Astrocyte (in vitro differentiated cells and primary cell): Measurements from ENCODE around the gene NISCH. TPM values are rescaled to one million over a fixed set of nuclear protein-coding genes. Genes with fewer than 3 reads are reported as not detected.

Experiments
- DNase-seq: peaks from one replicate; pipeline ENCODE4 v3.0.0-alpha.2; 2010; ENCODE audit warnings: low read depth
- FAIRE-seq: peaks from 2 replicates; lab custom pipeline; 2011; peaks lifted over from hg19 to GRCh38; lab: Jason Lieb, UNC
- H2AFZ ChIP-seq: 2 replicates; pipeline ENCODE4 v1.6.0; 2012; ENCODE audit warnings: low read depth, low read length, inconsistent platforms
- H3K27ac ChIP-seq: 2 replicates; pipeline ENCODE4 v1.5.1; 2011; ENCODE audit warnings: low read depth, low read length, inconsistent platforms
- H3K27me3 ChIP-seq: 2 replicates; pipeline ENCODE4 v1.6.0; 2011; ENCODE audit warnings: low read length, inconsistent platforms; ENCODE audit not compliant: insufficient read depth
- H3K36me3 ChIP-seq: 2 replicates; pipeline ENCODE4 v1.5.1; 2011; ENCODE audit warnings: low read length, inconsistent platforms; ENCODE audit not compliant: insufficient read depth
- H3K4me1 ChIP-seq: 2 replicates; pipeline ENCODE4 v1.5.1; 2011; ENCODE audit warnings: low read length, inconsistent platforms; ENCODE audit not compliant: insufficient read depth
- H3K4me2 ChIP-seq: 2 replicates; pipeline ENCODE4 v1.6.0; 2012; ENCODE audit warnings: low read length, inconsistent platforms
- H3K4me3 ChIP-seq: 2 replicates; pipeline ENCODE4 v1.5.1; 2011; ENCODE audit warnings: low read depth, mild to moderate bottlenecking, low read length, inconsistent platforms; ENCODE audit not compliant: insufficient read depth
- H3K79me2 ChIP-seq: 2 replicates; pipeline ENCODE4 v1.6.0; 2012; ENCODE audit warnings: mild to moderate bottlenecking, low read length, inconsistent platforms; ENCODE audit not compliant: insufficient read depth
- H3K9ac ChIP-seq: 2 replicates; pipeline ENCODE4 v1.6.0; 2012; ENCODE audit warnings: mild to moderate bottlenecking, low read length, inconsistent platforms
- H3K9me3 ChIP-seq: 2 replicates; pipeline ENCODE4 v1.5.1; 2012; ENCODE audit warnings: low read depth, mild to moderate bottlenecking, low read length, inconsistent platforms; ENCODE audit not compliant: insufficient read depth
- H4K20me1 ChIP-seq: 2 replicates; pipeline ENCODE4 v1.6.0; 2012; ENCODE audit warnings: low read length, inconsistent platforms; ENCODE audit not compliant: insufficient read depth
- H3K27ac Mint-ChIP-seq: one replicate; pipeline ENCODE4 v1.8.0; 2021; ENCODE audit warnings: mild to moderate bottlenecking, mixed read lengths; ENCODE audit not compliant: unreplicated experiment
- H3K27me3 Mint-ChIP-seq: one replicate; pipeline ENCODE4 v1.8.0; 2021; ENCODE audit warnings: low read depth, mixed read lengths; ENCODE audit not compliant: unreplicated experiment
- H3K36me3 Mint-ChIP-seq: one replicate; pipeline ENCODE4 v1.8.0; 2021; ENCODE audit warnings: low read depth, mixed read lengths; ENCODE audit not compliant: unreplicated experiment
- H3K4me1 Mint-ChIP-seq: one replicate; pipeline ENCODE4 v1.8.0; 2021; ENCODE audit warnings: low read depth, mixed read lengths; ENCODE audit not compliant: unreplicated experiment
- H3K4me3 Mint-ChIP-seq: one replicate; pipeline ENCODE4 v1.8.0; 2021; ENCODE audit warnings: mild to moderate bottlenecking, moderate library complexity, mixed read lengths; ENCODE audit not compliant: unreplicated experiment
- H3K9me3 Mint-ChIP-seq: one replicate; pipeline ENCODE4 v1.8.0; 2021; ENCODE audit warnings: mild to moderate bottlenecking, mixed read lengths; ENCODE audit not compliant: unreplicated experiment
- EZH2 ChIP-seq: IDR thresholded peaks from 2 replicates; pipeline ENCODE4 v1.6.1; 2012; ENCODE audit warnings: mild to moderate bottlenecking, low read length, inconsistent platforms; ENCODE audit not compliant: insufficient read depth
- total RNA-seq: library from RNA; stranded (reverse); gene quantifications from 2 replicates; pipeline ENCODE4 v1.2.1, GENCODE V29; 2021
- TF ChIP-seq, protein P1 (sequence below): IDR thresholded peaks from 2 replicates; pipeline ENCODE4 v1.5.1; 2011; ENCODE audit warnings: low read depth, mild to moderate bottlenecking, inconsistent platforms, low read length, moderate library complexity; ENCODE audit not compliant: insufficient read depth

NISCH gene
- total RNA-seq, 1 donor from 2014 or later = 118 TPM

DNA sequence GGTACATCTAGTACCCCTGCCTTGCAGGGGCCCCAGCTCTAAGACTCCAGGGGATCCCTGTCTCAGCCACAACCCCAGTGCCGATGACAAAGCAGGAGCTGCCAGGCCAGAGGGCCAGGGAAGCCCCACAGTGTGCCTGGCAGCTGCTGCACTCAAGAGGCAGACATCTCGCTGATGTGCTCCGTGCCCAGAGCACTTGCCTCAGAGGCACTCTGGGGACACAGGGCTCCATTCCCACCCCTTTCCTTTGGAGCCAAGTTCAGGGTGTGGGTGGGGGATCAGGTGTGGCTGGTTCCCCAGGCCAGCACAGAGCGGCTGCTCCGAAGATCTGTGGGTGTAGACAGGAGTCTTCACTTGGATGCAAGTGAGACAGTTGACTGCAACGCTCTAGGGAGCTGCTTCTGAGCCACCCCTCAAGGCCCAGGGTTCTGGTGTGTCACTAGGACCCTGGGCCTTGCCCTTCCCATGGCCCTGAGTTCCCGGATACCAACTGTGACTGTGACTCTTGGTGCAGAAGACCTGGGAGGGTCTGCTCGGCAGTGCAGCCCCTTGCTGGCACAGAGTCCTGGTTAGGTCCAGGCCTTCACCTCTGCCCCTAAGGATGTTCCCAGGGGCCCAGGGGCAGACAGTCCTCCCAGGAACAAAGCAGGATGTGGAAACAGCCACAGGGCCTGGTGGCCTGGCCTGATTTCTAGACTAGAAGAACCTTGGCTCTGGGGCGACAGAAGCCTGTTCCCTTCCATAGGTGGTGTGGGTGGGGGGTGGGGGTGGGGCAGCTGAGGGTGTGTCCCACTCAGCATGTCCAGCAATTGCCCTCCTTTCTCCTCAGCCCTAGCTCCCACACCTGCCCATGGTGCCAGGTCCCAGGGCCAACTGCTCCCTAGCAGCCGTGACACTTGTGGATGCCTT, 75.8 kb downstream of the NISCH start:
- no peak overlapping the region for H3K27ac ChIP-seq
- no peaks in the 10 kb centered on the region for H3K27me3 ChIP-seq
- H2AFZ ChIP-seq = no peak overlapping the region
- H3K9me3 ChIP-seq = no peaks in the 10 kb centered on the region
- Mint-ChIP-seq H3K27ac (no peak overlapping the region), H3K27me3 (no peaks in the 10 kb centered on the region), H3K4me3 (no peak overlapping the region), H3K9me3 (no peaks in the 10 kb centered on the region), H3K36me3 (peaks cover 12% of the 10 kb centered on the region), H3K4me1 (peaks cover 12% of the 10 kb centered on the region)
- peak overlapping the region; percentile 68 for H3K4me3 ChIP-seq
- H4K20me1 ChIP-seq = peaks cover 57% of the 10 kb centered on the region
- no peak for TF ChIP-seq EZH2
- TF ChIP-seq, protein P1, sequence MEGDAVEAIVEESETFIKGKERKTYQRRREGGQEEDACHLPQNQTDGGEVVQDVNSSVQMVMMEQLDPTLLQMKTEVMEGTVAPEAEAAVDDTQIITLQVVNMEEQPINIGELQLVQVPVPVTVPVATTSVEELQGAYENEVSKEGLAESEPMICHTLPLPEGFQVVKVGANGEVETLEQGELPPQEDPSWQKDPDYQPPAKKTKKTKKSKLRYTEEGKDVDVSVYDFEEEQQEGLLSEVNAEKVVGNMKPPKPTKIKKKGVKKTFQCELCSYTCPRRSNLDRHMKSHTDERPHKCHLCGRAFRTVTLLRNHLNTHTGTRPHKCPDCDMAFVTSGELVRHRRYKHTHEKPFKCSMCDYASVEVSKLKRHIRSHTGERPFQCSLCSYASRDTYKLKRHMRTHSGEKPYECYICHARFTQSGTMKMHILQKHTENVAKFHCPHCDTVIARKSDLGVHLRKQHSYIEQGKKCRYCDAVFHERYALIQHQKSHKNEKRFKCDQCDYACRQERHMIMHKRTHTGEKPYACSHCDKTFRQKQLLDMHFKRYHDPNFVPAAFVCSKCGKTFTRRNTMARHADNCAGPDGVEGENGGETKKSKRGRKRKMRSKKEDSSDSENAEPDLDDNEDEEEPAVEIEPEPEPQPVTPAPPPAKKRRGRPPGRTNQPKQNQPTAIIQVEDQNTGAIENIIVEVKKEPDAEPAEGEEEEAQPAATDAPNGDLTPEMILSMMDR = no peak
- peaks cover 21% of the 10 kb centered on the region for H3K36me3 ChIP-seq
- H3K4me1 ChIP-seq = peaks cover 45% of the 10 kb centered on the region
- FAIRE-seq (no peak), DNase-seq (no peak)
- peak overlapping the region; percentile 92 for H3K4me2 ChIP-seq
- peaks cover 62% of the 10 kb centered on the region for H3K79me2 ChIP-seq
- H3K9ac ChIP-seq = peak overlapping the region; percentile 82

DNA sequence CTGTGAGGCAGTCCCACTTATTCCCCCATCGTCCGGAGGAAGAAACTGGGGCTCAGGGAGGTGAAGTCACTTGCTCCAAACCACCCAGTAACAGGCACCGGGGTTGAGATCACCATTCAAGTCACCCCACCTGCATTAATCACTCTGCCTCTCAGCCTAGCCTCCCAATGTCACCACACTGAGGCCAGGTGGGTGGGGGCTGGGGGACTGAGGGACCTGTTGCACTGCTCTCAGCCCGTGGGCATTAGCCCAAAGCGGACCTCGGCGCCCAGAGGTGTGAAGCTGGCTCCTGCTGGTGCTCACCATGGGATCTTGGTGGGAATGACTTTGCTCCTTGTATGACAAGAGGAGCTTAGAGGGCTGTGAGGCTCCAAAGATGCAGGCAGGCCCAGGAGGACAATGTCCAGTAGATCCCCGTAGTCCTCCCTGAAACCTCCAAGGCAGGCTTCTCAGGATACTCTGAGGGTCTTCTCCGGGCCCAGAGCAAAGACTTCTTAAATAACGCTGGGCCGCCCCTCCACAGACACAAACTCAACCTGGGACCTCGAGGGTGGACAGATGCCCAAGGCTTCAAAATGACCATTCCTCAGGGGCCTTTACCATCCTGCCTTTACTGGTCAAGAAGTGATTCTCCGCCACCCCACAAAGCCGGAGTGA, 76.6 kb downstream of the NISCH start:
- peak overlapping the region; percentile 66 for H3K27ac Mint-ChIP-seq
- Histone ChIP-seq H3K27ac (peak overlapping the region; percentile 70), H3K79me2 (peaks cover 67% of the 10 kb centered on the region), H3K4me3 (peak overlapping the region; percentile 68), H3K4me2 (peak overlapping the region; percentile 92), H4K20me1 (peaks cover 53% of the 10 kb centered on the region), H3K9me3 (no peaks in the 10 kb centered on the region), H3K4me1 (peaks cover 45% of the 10 kb centered on the region), H3K9ac (peak overlapping the region; percentile 82), H3K36me3 (peaks cover 18% of the 10 kb centered on the region), H3K27me3 (no peaks in the 10 kb centered on the region), H2AFZ (no peak overlapping the region)
- TF ChIP-seq EZH2 = no peak
- TF ChIP-seq, protein P1 = no peak
- H3K9me3 Mint-ChIP-seq = no peaks in the 10 kb centered on the region
- H3K4me3 Mint-ChIP-seq = peak overlapping the region; percentile 88
- peaks cover 8% of the 10 kb centered on the region for H3K4me1 Mint-ChIP-seq
- FAIRE-seq (no peak), DNase-seq (no peak)
- H3K36me3 Mint-ChIP-seq = peaks cover 10% of the 10 kb centered on the region
- no peaks in the 10 kb centered on the region for H3K27me3 Mint-ChIP-seq
